ENCODE data around the gene ILK. TPM values are rescaled to one million over a fixed set of nuclear protein-coding genes. Genes with fewer than 3 reads are reported as not detected.

The ILK gene
- total RNA-seq, 1 experiment from 2014 or later: 73.5 TPM

DNA sequence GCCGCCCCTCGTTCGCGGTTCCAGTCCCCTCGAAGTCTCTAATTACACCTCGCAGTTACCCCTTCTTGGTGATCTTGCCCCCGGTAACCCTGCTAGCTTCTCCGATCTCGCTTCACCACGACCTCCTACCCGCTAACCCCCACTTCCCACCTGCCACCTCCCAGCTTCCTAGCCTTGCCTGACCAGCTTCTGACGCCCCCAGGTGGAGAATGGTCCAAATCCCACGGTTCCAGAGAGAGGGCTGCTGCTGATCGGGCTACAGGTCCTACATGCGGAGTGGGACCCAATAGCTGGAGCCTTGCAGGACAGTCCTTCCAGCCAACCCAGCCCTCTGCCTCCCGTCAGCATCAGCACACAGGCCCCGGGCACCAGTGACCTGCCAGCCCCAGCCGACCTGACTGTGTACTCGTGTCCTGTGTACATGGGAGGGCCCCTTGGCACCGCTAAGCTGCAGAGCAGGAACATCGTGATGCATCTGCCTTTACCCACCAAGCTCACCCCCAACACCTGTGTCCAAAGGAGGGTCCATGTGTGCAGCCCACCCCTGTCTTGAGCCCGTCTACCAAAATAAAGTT is 32.1 kb upstream of the ILK start:
- Histone ChIP-seq H3K9me2 (ENCODE audit: insufficient read depth) (no peaks in the 10 kb centered on the region), H3K4me1 (ENCODE audit: control insufficient read depth in 1 of 2, insufficient read depth in 2 of 2, low read length in 2 of 2) (no peaks in the 10 kb centered on the region), H3K27me3 (ENCODE audit: insufficient read depth, low read length) (no peaks in the 10 kb centered on the region), H3K4me2 (ENCODE audit: low read length) (no peak overlapping the region), H3K4me3 (replicated peaks in 1 of 2; ENCODE audit: low read depth in 1 of 2, low read length in 2 of 2) (no peak overlapping the region), H3K9ac (ENCODE audit: low read length) (no peak overlapping the region), H3K79me2 (ENCODE audit: insufficient read depth, low read length) (no peaks in the 10 kb centered on the region), H3K9me3 (ENCODE audit: control insufficient read depth in 1 of 2, insufficient read depth in 1 of 2, low read depth in 1 of 2, low read length in 2 of 2) (no peaks in the 10 kb centered on the region), H2AFZ (ENCODE audit: low read depth, low read length, poor library complexity, severe bottlenecking) (no peak overlapping the region), H3K27ac (ENCODE audit: low read depth, low read length) (no peak overlapping the region), H3K36me3 (ENCODE audit: control insufficient read depth in 1 of 2, insufficient read depth in 2 of 2, low read length in 2 of 2) (no peaks in the 10 kb centered on the region), H4K20me1 (ENCODE audit: insufficient read depth) (no peaks in the 10 kb centered on the region)
- intact Hi-C loops (cut with micrococcal nuclease): no loop called here
- RAD21 ChIA-PET (ENCODE audit: low non-redundant PET in 1 of 2, low total read pairs in 2 of 2, uncharacterized antibody in 2 of 2, unreplicated experiment in 2 of 2): no interaction called here
- no peak for ATAC-seq
- no TSS peak for BruUV-seq (replicated peaks)
- DNase-seq (ENCODE audit: low read depth, low spot score): no peak
- TF ChIP-seq, protein P1, sequence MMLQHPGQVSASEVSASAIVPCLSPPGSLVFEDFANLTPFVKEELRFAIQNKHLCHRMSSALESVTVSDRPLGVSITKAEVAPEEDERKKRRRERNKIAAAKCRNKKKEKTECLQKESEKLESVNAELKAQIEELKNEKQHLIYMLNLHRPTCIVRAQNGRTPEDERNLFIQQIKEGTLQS (IDR thresholded peaks at IDR 0.05): no peak
- TF ChIP-seq POLR2AphosphoS5 (IDR thresholded peaks at IDR 0.05; ENCODE audit: low read depth, low read length): no peak
- no peak for TF ChIP-seq MAX (IDR thresholded peaks at IDR 0.05)
- no peak for TF ChIP-seq ZNF274 (IDR thresholded peaks at IDR 0.05; ENCODE audit: low read depth, low read length)
- no peak for TF ChIP-seq EZH2phosphoT487 (IDR thresholded peaks at IDR 0.05; ENCODE audit: borderline replicate concordance)
- no peak for TF ChIP-seq EZH2 (IDR thresholded peaks at IDR 0.05)
- TF ChIP-seq, protein P2, sequence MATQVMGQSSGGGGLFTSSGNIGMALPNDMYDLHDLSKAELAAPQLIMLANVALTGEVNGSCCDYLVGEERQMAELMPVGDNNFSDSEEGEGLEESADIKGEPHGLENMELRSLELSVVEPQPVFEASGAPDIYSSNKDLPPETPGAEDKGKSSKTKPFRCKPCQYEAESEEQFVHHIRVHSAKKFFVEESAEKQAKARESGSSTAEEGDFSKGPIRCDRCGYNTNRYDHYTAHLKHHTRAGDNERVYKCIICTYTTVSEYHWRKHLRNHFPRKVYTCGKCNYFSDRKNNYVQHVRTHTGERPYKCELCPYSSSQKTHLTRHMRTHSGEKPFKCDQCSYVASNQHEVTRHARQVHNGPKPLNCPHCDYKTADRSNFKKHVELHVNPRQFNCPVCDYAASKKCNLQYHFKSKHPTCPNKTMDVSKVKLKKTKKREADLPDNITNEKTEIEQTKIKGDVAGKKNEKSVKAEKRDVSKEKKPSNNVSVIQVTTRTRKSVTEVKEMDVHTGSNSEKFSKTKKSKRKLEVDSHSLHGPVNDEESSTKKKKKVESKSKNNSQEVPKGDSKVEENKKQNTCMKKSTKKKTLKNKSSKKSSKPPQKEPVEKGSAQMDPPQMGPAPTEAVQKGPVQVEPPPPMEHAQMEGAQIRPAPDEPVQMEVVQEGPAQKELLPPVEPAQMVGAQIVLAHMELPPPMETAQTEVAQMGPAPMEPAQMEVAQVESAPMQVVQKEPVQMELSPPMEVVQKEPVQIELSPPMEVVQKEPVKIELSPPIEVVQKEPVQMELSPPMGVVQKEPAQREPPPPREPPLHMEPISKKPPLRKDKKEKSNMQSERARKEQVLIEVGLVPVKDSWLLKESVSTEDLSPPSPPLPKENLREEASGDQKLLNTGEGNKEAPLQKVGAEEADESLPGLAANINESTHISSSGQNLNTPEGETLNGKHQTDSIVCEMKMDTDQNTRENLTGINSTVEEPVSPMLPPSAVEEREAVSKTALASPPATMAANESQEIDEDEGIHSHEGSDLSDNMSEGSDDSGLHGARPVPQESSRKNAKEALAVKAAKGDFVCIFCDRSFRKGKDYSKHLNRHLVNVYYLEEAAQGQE (IDR thresholded peaks at IDR 0.05; ENCODE audit: low read depth): no peak
- TF ChIP-seq CBX3 (IDR thresholded peaks at IDR 0.05; ENCODE audit: low read depth): no peak
- TF ChIP-seq SP1 (IDR thresholded peaks at IDR 0.05; ENCODE audit: low read depth): no peak
- no peak for TF ChIP-seq ELF1 (IDR thresholded peaks at IDR 0.05; ENCODE audit: borderline replicate concordance, low read depth)
- no peak for TF ChIP-seq ZFX (IDR thresholded peaks at IDR 0.05)
- CTCF ChIA-PET: no interaction called here
- POLR2A ChIA-PET: no interaction called here

All from HCT116 (cell line).